GM19395 (cell line): ENCODE data around the gene GLUL.
"Not testable (repeated sequence)": the region's sequence is repeated elsewhere in the genome, so short reads cannot be mapped to it uniquely, and the experiment has no call there.

Experiments used
- ATAC-seq: cut with Tn5 transposase; IDR thresholded peaks from one replicate; pipeline ENCODE4 v1.9.1; 2021; ENCODE audit warnings: mild to moderate bottlenecking, moderate library complexity; ENCODE audit not compliant: unreplicated experiment

The GLUL gene

GRCh38 chr1:182368903-182369302 lies 22.7 kb downstream of the GLUL start:
- ATAC-seq, result no peak

- no peak for ATAC-seq
Measured at GRCh38 chr1:182368358-182368757, 23.2 kb downstream of the GLUL start.

- ATAC-seq, result no peak
Measured at GRCh38 chr1:182367926-182368325, 23.7 kb downstream of the GLUL start.

GRCh38 chr1:182366596-182366995 lies 25.0 kb downstream of the GLUL start:
- ATAC-seq, result no peak

GRCh38 chr1:182359645-182360044 lies 31.9 kb downstream of the GLUL start:
- ATAC-seq, result no peak

GRCh38 chr1:182357913-182358312 lies 33.7 kb downstream of the GLUL start:
- no peak for ATAC-seq

GRCh38 chr1:182357171-182357570 lies 34.4 kb downstream of the GLUL start:
- no peak for ATAC-seq

GRCh38 chr1:182355723-182356098 lies 35.9 kb downstream of the GLUL start:
- ATAC-seq, result no peak

- ATAC-seq, result no peak
Measured at GRCh38 chr1:182351790-182352364, 39.7 kb downstream of the GLUL start.

GRCh38 chr1:182350839-182351238 lies 40.8 kb downstream of the GLUL start:
- ATAC-seq, result no peak

- ATAC-seq, result no peak
Measured at GRCh38 chr1:182348961-182349747, 42.4 kb downstream of the GLUL start.

GRCh38 chr1:182347019-182347418 lies 44.6 kb downstream of the GLUL start:
- ATAC-seq, result no peak

GRCh38 chr1:182340233-182341058 lies 51.1 kb downstream of the GLUL start:
- ATAC-seq, result no peak

- no peak for ATAC-seq
Measured at GRCh38 chr1:182339684-182340083, 51.9 kb downstream of the GLUL start.

GRCh38 chr1:182338806-182339370 lies 52.7 kb downstream of the GLUL start:
- no peak for ATAC-seq

- ATAC-seq, result no peak
Measured at GRCh38 chr1:182337736-182338571, 53.6 kb downstream of the GLUL start.

GRCh38 chr1:182335771-182336566 lies 55.6 kb downstream of the GLUL start:
- ATAC-seq, result no peak

- ATAC-seq, result not testable (repeated sequence)
Measured at GRCh38 chr1:182333071-182333571, 58.5 kb downstream of the GLUL start.

- no peak for ATAC-seq
Measured at GRCh38 chr1:182332261-182333060, 59.1 kb downstream of the GLUL start.
